Liver (tissue), 9 donors: Measurements from ENCODE around the gene TNFRSF12A. TPM values are rescaled to one million over a fixed set of nuclear protein-coding genes. Genes with fewer than 3 reads are reported as not detected.

Source experiments
- DNase-seq: peaks from one replicate; pipeline ENCODE4 v3.0.0-alpha.2; 2017; ENCODE audit warnings: low spot score
- H3K27ac ChIP-seq, 2 donors: one replicate each; pipeline ENCODE4 v1.7.0; 2013; ENCODE audit warnings: inconsistent platforms in 2 of 2, low read length in 2 of 2, control low read depth in 1 of 2, low read depth in 1 of 2, mild to moderate bottlenecking in 1 of 2
- H3K27me3 ChIP-seq, 4 donors: one replicate each; pipeline versions ENCODE4 v1.6.1 to v1.7.0; 2013; ENCODE audit warnings: low read length in 3 of 4, inconsistent platforms in 1 of 4, mild to moderate bottlenecking in 1 of 4, moderate library complexity in 1 of 4; ENCODE audit not compliant: control insufficient read depth in 4 of 4, insufficient read depth in 4 of 4
- H3K36me3 ChIP-seq, 4 donors: one replicate each; pipeline versions ENCODE4 v1.6.1 to v1.7.0; 2013; ENCODE audit warnings: low read length in 3 of 4, mild to moderate bottlenecking in 3 of 4, low read depth in 1 of 4, moderate library complexity in 1 of 4; ENCODE audit not compliant: control insufficient read depth in 4 of 4, insufficient read depth in 3 of 4
- H3K4me1 ChIP-seq, 4 donors: one replicate each; pipeline versions ENCODE4 v1.6.1 to v1.7.0; 2013; ENCODE audit warnings: low read length in 3 of 4, mild to moderate bottlenecking in 3 of 4, moderate library complexity in 1 of 4; ENCODE audit not compliant: control insufficient read depth in 4 of 4, insufficient read depth in 4 of 4
- H3K4me3 ChIP-seq, 3 donors: one replicate each; pipeline versions ENCODE4 v1.6.1 to v1.7.0; 2013; ENCODE audit warnings: low read length in 3 of 3, control low read depth in 1 of 3, low read depth in 1 of 3, mild to moderate bottlenecking in 1 of 3
- H3K9ac ChIP-seq, 2 donors: one replicate each; pipeline ENCODE4 v1.7.0; 2013; ENCODE audit warnings: low read length in 2 of 2, mild to moderate bottlenecking in 2 of 2, moderate library complexity in 2 of 2, control low read depth in 1 of 2, low read depth in 1 of 2
- H3K9me3 ChIP-seq, 4 donors: one replicate each; pipeline versions ENCODE4 v1.6.1 to v1.7.0; 2013; ENCODE audit warnings: low read length in 3 of 4; ENCODE audit not compliant: control insufficient read depth in 4 of 4
- EGR1 ChIP-seq, 2 donors: IDR thresholded peaks; 2 replicates each; pipeline ENCODE4 v1.6.1; 2016 to 2018; ENCODE audit warnings: antibody characterized with exemption in 2 of 2, low read depth in 2 of 2
- GABPA ChIP-seq, 2 donors: IDR thresholded peaks in 1 of 2; conservative IDR thresholded peaks in 1 of 2; 2 replicates each; pipeline ENCODE4 v1.6.1; 2016; ENCODE audit warnings: antibody characterized with exemption in 2 of 2, mild to moderate bottlenecking in 1 of 2, moderate library complexity in 1 of 2
- HNF4A ChIP-seq, 2 donors: conservative IDR thresholded peaks; 2 replicates each; pipeline ENCODE4 v1.6.1; 2016; ENCODE audit warnings: antibody characterized with exemption in 2 of 2, mild to moderate bottlenecking in 2 of 2
- HNF4G ChIP-seq: IDR thresholded peaks from 2 replicates; pipeline ENCODE4 v1.6.1; 2016; ENCODE audit warnings: antibody characterized with exemption
- NR2F2 ChIP-seq: IDR thresholded peaks from 2 replicates; pipeline ENCODE4 v1.6.1; 2016; ENCODE audit warnings: antibody characterized with exemption
- RAD21 ChIP-seq, 2 donors: IDR thresholded peaks; 2 replicates each; pipeline ENCODE4 v1.6.1; 2016; ENCODE audit warnings: antibody characterized with exemption in 2 of 2, mild to moderate bottlenecking in 2 of 2
- SP1 ChIP-seq: IDR thresholded peaks from 2 replicates; pipeline ENCODE4 v1.6.1; 2018; ENCODE audit warnings: antibody characterized with exemption, mild to moderate bottlenecking
- WGBS: extraction: QIAGEN DNeasy Blood & Tissue Kit; methylation state at CpG from one replicate; pipeline ENCODE4 v1.1.7; 2013; 5-methylcytosine and 5-hydroxymethylcytosine counted together
- polyA plus RNA-seq, 2 donors: library from polyadenylated mRNA; stranded (reverse) in 1 of 2; unstranded in 1 of 2; fragments of 200-250 nt in 1 of 2; fragments of >200 nt in 1 of 2; fragmentation: Nextera tagmentation in 1 of 2; extraction: Ambion mirVana in 1 of 2; gene quantifications; one replicate each; pipeline versions ENCODE4 v1.2.1 to v1.2.3, GENCODE V29; 2013 to 2015
- total RNA-seq, 2 donors: library from RNA; depleted of rRNA; stranded (reverse); fragments of >200 nt; gene quantifications; one replicate each; pipeline ENCODE4 v1.2.3, GENCODE V29; 2014
- TF ChIP-seq, protein P1 (sequence below): IDR thresholded peaks from 2 replicates; pipeline ENCODE4 v1.6.1; 2016; ENCODE audit warnings: antibody characterized with exemption
- TF ChIP-seq, protein P2 (sequence below): IDR thresholded peaks from 2 replicates; pipeline ENCODE4 v1.6.1; 2016; ENCODE audit warnings: antibody characterized with exemption
- TF ChIP-seq, protein P3 (sequence below): IDR thresholded peaks from 2 replicates; pipeline ENCODE4 v1.6.1; 2016; ENCODE audit warnings: antibody characterized with exemption, mild to moderate bottlenecking
- donor health status: healthy.
- donor health status: healthy.
- donor health status: healthy.
- donor health status: healthy.
- donor health status: healthy.

TNFRSF12A gene
- total and polyA plus RNA-seq, 4 donors, result 7.9 to 35.5 (median 9.1) TPM

DNA sequence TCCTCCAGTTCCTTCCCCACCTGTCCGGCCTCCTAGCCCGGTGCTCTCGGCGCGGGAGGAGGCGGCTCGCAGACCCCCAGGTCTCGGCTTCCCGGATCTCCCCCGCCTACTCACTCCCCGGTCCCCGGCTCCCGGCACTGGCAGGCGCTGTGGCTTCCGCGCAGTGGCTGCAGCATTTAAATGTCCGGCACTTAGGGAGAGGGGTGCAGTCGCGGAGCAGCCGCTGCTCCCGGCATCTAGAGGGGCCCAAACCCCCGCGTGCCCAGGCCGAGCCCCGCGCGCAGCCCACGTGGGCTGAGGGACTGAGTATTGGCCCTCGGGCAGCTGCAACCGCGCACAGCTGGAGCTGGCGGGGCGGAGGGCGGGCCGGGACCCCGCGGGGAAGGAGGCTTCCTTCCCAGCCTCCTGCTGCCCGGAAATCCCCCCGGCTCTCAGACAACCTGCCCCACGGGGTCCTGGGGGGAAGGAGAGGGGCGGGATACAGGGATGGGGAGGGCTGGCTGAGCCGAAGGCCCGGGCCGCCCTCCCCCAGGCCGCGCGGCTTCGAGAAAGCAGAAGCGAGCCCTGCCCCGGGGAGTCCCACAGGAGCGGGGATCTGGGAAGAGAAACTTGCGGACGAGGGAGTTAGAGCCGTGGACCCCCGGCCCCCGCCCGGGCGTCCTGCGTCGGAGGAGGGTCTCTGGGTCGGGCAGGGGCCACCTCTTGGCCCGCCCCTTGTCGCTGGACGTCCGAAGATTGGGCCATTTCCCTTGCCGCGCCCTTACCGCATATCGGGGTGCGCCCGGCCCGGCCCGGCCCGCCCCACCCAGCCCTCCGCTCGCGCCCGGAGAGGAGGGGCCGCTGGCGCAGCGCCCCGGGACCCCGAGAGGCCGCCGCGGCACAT, 25.8 kb downstream of the TNFRSF12A start, which contains the start of gene MMP25:
Gene MMP25, plus strand, starts transcription at position 804 of the 883 bp plus-strand sequence. CDS start 357 bp downstream, outside the sequence.
- no peak for DNase-seq
- H3K4me1 ChIP-seq, result peaks cover 0 to 14% (median 5%) of the 10 kb centered on the region in 4 donors
- H3K4me3 ChIP-seq, result peak within 1 kb of the TSS in 1 of 3 donors; percentile 41
- H3K27me3 ChIP-seq, result peaks cover 0 to 6% (median 3%) of the 10 kb centered on the region in 4 donors
- no peak within 1 kb of the TSS for H3K9ac ChIP-seq
- H3K9me3 ChIP-seq, result no peaks in the 10 kb centered on the region
- H3K27ac ChIP-seq, result no peak within 1 kb of the TSS
- WGBS, result 3% methylated on average over 86 of the region's 86 CpGs
- no peaks in the 10 kb centered on the region for H3K36me3 ChIP-seq
- TF ChIP-seq HNF4A (conservative IDR thresholded peaks at IDR 0.05) (no peak), GABPA (IDR thresholded peaks at IDR 0.05 in 1 of 2, conservative IDR thresholded peaks at IDR 0.05 in 1 of 2) (no peak), EGR1 (IDR thresholded peaks at IDR 0.05; ENCODE audit: low read depth in 2 of 2) (no peak), SP1 (no peak), NR2F2 (no peak), RAD21 (IDR thresholded peaks at IDR 0.05) (no peak)
- TF ChIP-seq, protein P1, sequence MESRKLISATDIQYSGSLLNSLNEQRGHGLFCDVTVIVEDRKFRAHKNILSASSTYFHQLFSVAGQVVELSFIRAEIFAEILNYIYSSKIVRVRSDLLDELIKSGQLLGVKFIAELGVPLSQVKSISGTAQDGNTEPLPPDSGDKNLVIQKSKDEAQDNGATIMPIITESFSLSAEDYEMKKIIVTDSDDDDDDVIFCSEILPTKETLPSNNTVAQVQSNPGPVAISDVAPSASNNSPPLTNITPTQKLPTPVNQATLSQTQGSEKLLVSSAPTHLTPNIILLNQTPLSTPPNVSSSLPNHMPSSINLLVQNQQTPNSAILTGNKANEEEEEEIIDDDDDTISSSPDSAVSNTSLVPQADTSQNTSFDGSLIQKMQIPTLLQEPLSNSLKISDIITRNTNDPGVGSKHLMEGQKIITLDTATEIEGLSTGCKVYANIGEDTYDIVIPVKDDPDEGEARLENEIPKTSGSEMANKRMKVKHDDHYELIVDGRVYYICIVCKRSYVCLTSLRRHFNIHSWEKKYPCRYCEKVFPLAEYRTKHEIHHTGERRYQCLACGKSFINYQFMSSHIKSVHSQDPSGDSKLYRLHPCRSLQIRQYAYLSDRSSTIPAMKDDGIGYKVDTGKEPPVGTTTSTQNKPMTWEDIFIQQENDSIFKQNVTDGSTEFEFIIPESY, result no peak
- TF ChIP-seq, protein P2, sequence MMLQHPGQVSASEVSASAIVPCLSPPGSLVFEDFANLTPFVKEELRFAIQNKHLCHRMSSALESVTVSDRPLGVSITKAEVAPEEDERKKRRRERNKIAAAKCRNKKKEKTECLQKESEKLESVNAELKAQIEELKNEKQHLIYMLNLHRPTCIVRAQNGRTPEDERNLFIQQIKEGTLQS, result no peak
- TF ChIP-seq, protein P3, sequence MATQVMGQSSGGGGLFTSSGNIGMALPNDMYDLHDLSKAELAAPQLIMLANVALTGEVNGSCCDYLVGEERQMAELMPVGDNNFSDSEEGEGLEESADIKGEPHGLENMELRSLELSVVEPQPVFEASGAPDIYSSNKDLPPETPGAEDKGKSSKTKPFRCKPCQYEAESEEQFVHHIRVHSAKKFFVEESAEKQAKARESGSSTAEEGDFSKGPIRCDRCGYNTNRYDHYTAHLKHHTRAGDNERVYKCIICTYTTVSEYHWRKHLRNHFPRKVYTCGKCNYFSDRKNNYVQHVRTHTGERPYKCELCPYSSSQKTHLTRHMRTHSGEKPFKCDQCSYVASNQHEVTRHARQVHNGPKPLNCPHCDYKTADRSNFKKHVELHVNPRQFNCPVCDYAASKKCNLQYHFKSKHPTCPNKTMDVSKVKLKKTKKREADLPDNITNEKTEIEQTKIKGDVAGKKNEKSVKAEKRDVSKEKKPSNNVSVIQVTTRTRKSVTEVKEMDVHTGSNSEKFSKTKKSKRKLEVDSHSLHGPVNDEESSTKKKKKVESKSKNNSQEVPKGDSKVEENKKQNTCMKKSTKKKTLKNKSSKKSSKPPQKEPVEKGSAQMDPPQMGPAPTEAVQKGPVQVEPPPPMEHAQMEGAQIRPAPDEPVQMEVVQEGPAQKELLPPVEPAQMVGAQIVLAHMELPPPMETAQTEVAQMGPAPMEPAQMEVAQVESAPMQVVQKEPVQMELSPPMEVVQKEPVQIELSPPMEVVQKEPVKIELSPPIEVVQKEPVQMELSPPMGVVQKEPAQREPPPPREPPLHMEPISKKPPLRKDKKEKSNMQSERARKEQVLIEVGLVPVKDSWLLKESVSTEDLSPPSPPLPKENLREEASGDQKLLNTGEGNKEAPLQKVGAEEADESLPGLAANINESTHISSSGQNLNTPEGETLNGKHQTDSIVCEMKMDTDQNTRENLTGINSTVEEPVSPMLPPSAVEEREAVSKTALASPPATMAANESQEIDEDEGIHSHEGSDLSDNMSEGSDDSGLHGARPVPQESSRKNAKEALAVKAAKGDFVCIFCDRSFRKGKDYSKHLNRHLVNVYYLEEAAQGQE, result no peak

DNA sequence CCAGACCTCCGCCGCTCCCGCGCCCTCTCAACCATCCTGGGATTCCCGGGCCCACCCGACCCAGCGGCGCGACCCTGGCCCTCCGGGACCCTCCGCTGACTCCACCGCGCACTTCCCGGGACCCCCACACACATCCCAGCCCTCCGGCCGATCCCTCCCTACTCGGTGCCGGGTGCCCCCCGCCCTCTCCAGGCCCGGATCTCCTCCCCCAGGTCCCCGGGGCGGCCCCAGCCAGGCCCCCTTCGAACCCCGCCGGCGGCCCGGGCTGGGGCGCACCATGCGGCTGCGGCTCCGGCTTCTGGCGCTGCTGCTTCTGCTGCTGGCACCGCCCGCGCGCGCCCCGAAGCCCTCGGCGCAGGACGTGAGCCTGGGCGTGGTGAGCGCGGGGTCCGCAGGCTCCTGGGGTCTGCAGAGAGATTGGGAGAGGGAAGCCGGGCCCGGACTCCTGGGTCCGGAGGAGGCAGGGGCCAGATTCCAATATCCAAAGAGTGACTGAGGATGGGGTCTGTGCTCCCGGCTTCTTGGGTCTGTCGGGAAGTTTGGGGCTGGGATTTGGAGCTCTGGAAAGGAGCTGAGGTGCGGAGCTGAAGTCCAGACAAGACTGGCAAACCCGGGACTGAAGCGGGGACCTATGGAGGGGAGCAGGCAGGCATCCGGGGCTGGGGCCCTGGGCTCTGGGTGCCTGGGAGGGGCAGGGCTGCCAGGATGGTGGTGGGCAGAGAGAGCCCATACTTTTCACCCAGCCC, 26.6 kb downstream of the TNFRSF12A start:
- H3K4me1 ChIP-seq, result peaks cover 0 to 14% (median 5%) of the 10 kb centered on the region in 4 donors
- no peaks in the 10 kb centered on the region for H3K36me3 ChIP-seq
- no peak overlapping the region for H3K9ac ChIP-seq
- DNase-seq, result no peak
- TF ChIP-seq HNF4G, result no peak
- TF ChIP-seq, protein P1, result no peak
- peaks cover 0 to 6% (median 3%) of the 10 kb centered on the region in 4 donors for H3K27me3 ChIP-seq
- no peaks in the 10 kb centered on the region for H3K9me3 ChIP-seq
- H3K4me3 ChIP-seq, result peak overlapping the region in 1 of 3 donors; percentile 41
- H3K27ac ChIP-seq, result no peak overlapping the region
- 5% methylated on average over 54 of the region's 54 CpGs for WGBS
